ENCODE results near the gene AGO4. TPM values are rescaled to one million over a fixed set of nuclear protein-coding genes. Genes with fewer than 3 reads are reported as not detected.

The AGO4 gene
- total RNA-seq (10 to 100 TPM; 13.9 to 27.4 (median 17.2) TPM), polyA plus RNA-seq (10 to 100 TPM in 1 of 3 donors, 1 to 10 TPM in 2; 3.5 to 13.3 (median 6.7) TPM)
- long read RNA-seq, donor 1, full-length matches to known transcripts: 11 of 27 reads
- long read RNA-seq, donor 1, partial matches to known transcripts: 9 of 27 reads
- long read RNA-seq, donor 1, other reads (novel, unspliced or antisense): 7 of 27 reads
- long read RNA-seq, donor 2, full-length matches to known transcripts: 16 of 28 reads
- long read RNA-seq, donor 2, partial matches to known transcripts: 6 of 28 reads
- long read RNA-seq, donor 2, other reads (novel, unspliced or antisense): 6 of 28 reads

GRCh38 chr1:35807614-35808449, at the start of gene AGO4:
AGO4 (plus strand) TSS chr1:35808016; CDS start chr1:35808417, 401 bp downstream.
- Histone ChIP-seq H3K36me3 (ENCODE audit: insufficient read depth in 1 of 2, low read depth in 1 of 2) (no peaks in the 10 kb centered on the region), H3K27ac (peak within 1 kb of the TSS; percentile 90), H3K4me1 (peaks cover 19% of the 10 kb centered on the region), H3K4me3 (peak within 1 kb of the TSS; percentile 89), H3K27me3 (ENCODE audit: insufficient read depth in 3 of 3, low read length in 2 of 3) (no peaks in the 10 kb centered on the region), H3K9me3 (no peaks in the 10 kb centered on the region)
- TF ChIP-seq CTCF (IDR thresholded peaks at IDR 0.05): no peak
- intact Hi-C loops (cut with DNase I): no loop called here
- peak; percentile 74 to 81 for DNase-seq
- 0 to 1% (median 1%) methylated on average over 60 to 105 of the region's 105 CpGs for WGBS, 3 donors
- ATAC-seq: peak; percentile 80 to 90 (median 85)

- 71 to 76% (median 76%) methylated on average over 2 of the region's 2 CpGs for WGBS, 3 donors
- intact Hi-C loops (cut with DNase I): no loop called here
Measured at GRCh38 chr1:35762141-35762540, 45.7 kb upstream of the AGO4 start.

GRCh38 chr1:35763201-35763600, 44.6 kb upstream of the AGO4 start:
- no peak for ATAC-seq
- TF ChIP-seq CTCF (IDR thresholded peaks at IDR 0.05): no peak
- DNase-seq: no peak
- no peak overlapping the region for H3K4me3 ChIP-seq
- H3K27me3 ChIP-seq (ENCODE audit: insufficient read depth in 3 of 3, low read length in 2 of 3): peaks cover 0 to 17% (median 0%) of the 10 kb centered on the region in 3 donors
- H3K9me3 ChIP-seq: no peaks in the 10 kb centered on the region
- H3K4me1 ChIP-seq: no peaks in the 10 kb centered on the region
- intact Hi-C loops (cut with DNase I): no loop called here
- no peak overlapping the region for H3K27ac ChIP-seq
- no peaks in the 10 kb centered on the region for H3K36me3 ChIP-seq (ENCODE audit: insufficient read depth in 1 of 2, low read depth in 1 of 2)

More at GRCh38 chr1:35762141-35762540, 45.7 kb upstream of the AGO4 start:
- no peak overlapping the region for H3K27ac ChIP-seq
- no peak overlapping the region for H3K4me3 ChIP-seq
- peaks cover 0 to 15% (median 0%) of the 10 kb centered on the region in 3 donors for H3K27me3 ChIP-seq (ENCODE audit: insufficient read depth in 3 of 3, low read length in 2 of 3)
- H3K9me3 ChIP-seq: no peaks in the 10 kb centered on the region
- no peaks in the 10 kb centered on the region for H3K36me3 ChIP-seq (ENCODE audit: insufficient read depth in 1 of 2, low read depth in 1 of 2)
- no peak for TF ChIP-seq CTCF (IDR thresholded peaks at IDR 0.05)
- ATAC-seq (no peak), DNase-seq (no peak)
- no peaks in the 10 kb centered on the region for H3K4me1 ChIP-seq

GRCh38 chr1:35764283-35764682, 43.5 kb upstream of the AGO4 start:
- Histone ChIP-seq H3K4me1 (peaks cover 7% of the 10 kb centered on the region), H3K36me3 (ENCODE audit: insufficient read depth in 1 of 2, low read depth in 1 of 2) (no peaks in the 10 kb centered on the region), H3K9me3 (no peaks in the 10 kb centered on the region), H3K27ac (no peak overlapping the region), H3K27me3 (ENCODE audit: insufficient read depth in 3 of 3, low read length in 2 of 3) (peaks cover 0 to 17% (median 0%) of the 10 kb centered on the region in 3 donors), H3K4me3 (no peak overlapping the region)
- no peak for DNase-seq
- no peak for TF ChIP-seq CTCF (IDR thresholded peaks at IDR 0.05)
- no peak for ATAC-seq
- intact Hi-C loops (cut with DNase I): no loop called here
- WGBS, 3 donors: 92 to 97% (median 96%) methylated on average over 3 of the region's 3 CpGs

Data from psoas muscle (tissue), 8 donors.